ENCODE measurements around the gene MT1X.
A peak's percentile ranks its signal among the peaks of the same experiment; 100 is the strongest.

DNA sequence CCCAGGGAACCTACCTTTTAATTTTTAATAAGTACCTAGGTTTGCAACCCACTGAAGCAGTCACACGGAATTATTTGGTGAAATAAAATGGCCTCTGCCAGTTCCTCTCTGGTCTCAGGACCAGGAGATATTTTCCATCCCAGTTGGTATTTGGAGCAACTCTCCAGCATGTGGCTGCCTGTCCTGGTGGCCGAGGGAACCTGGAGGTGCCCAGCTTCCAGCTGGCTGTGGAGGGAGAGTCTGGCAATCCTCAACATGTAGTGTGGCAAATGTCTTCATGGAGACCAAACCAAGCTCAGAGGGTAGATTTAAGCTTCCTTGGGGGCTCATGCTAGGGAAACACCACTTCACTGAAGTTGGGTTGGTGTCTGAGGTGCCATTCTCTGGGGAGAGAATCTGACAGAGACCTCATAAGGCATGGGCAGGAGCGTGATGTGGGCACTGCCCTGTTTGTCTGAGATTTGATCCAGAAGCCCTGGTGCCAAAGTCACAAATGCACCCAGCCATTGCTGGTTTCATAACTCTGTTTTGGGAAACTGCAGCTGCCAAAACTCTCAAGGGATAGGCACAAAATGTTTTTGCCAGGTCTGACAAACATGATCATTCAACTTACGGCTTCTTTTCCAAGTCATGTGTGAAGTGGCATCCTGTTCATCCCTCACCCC, 2.8 kb downstream of the MT1X start:
- TF ChIP-seq CTCF (IDR thresholded peaks at IDR 0.05) (no peak), POLR2A (IDR thresholded peaks at IDR 0.05) (peak in 1 of 2 donors; percentile 71)

All from thyroid gland (tissue), 4 donors.